Measurements from ENCODE around the gene TMIGD2.

Gene TMIGD2

GRCh38 chr19:4343370-4344307 is 41.5 kb upstream of the TMIGD2 start, which contains the start of gene MPND:
Gene MPND (plus strand): TSS chr19:4343562. CDS start chr19:4343594, 32 bp downstream.
- peak; percentile 81 for DNase-seq (ENCODE audit: low read depth)
- peak within 1 kb of the TSS; percentile 77 for H3K4me3 ChIP-seq (ENCODE audit: low read depth, low read length)
- no peak for TF ChIP-seq CTCF (conservative IDR thresholded peaks at IDR 0.05; ENCODE audit: low read depth, low read length)

- peak; percentile 52 for TF ChIP-seq CTCF (conservative IDR thresholded peaks at IDR 0.05; ENCODE audit: low read depth, low read length)
- DNase-seq (ENCODE audit: low read depth): peak; percentile 100
- H3K4me3 ChIP-seq (ENCODE audit: low read depth, low read length): peak overlapping the region; percentile 77
Observed at GRCh38 chr19:4342615-4343369, 40.6 kb upstream of the TMIGD2 start.

- no peak for TF ChIP-seq CTCF (conservative IDR thresholded peaks at IDR 0.05; ENCODE audit: low read depth, low read length)
- no peak for DNase-seq (ENCODE audit: low read depth)
- peak overlapping the region; percentile 75 for H3K4me3 ChIP-seq (ENCODE audit: low read depth, low read length)
Observed at GRCh38 chr19:4342314-4342614, 40.1 kb upstream of the TMIGD2 start.

- no peak for TF ChIP-seq CTCF (conservative IDR thresholded peaks at IDR 0.05; ENCODE audit: low read depth, low read length)
- peak; percentile 33 for DNase-seq (ENCODE audit: low read depth)
- peak within 1 kb of the TSS; percentile 52 for H3K4me3 ChIP-seq (ENCODE audit: low read depth, low read length)
Observed at GRCh38 chr19:4338441-4339355, 36.5 kb upstream of the TMIGD2 start, which contains the start of gene STAP2. Gene STAP2 (minus strand): TSS chr19:4338827. CDS start chr19:4338753, 74 bp downstream.

- TF ChIP-seq CTCF (conservative IDR thresholded peaks at IDR 0.05; ENCODE audit: low read depth, low read length): no peak
- peak overlapping the region; percentile 52 for H3K4me3 ChIP-seq (ENCODE audit: low read depth, low read length)
- DNase-seq (ENCODE audit: low read depth): peak; percentile 27
Observed at GRCh38 chr19:4337906-4338440, 35.8 kb upstream of the TMIGD2 start.

- no peak for DNase-seq (ENCODE audit: low read depth)
- H3K4me3 ChIP-seq (ENCODE audit: low read depth, low read length): no peak overlapping the region
- TF ChIP-seq CTCF (conservative IDR thresholded peaks at IDR 0.05; ENCODE audit: low read depth, low read length): no peak
Observed at GRCh38 chr19:4334929-4335570, 32.9 kb upstream of the TMIGD2 start.

All from choroid plexus epithelial cell (primary cell).